KOPT-K1 (cell line): ENCODE results near the gene SPRTN.
A peak's percentile ranks its signal among the peaks of the same experiment; 100 is the strongest.

Experiments
- H3K27ac ChIP-seq: fragments of 200-600 bp; sonication (generic); 2 replicates; pipeline ENCODE4 v1.5.1; 2016; ENCODE audit warnings: antibody characterized with exemption, mild to moderate bottlenecking, low read depth, low read length; ENCODE audit not compliant: poor library complexity, severe bottlenecking
- H3K36me3 ChIP-seq: fragments of 200-600 bp; sonication (generic); 2 replicates; pipeline ENCODE4 v1.5.1; 2017; ENCODE audit warnings: antibody characterized with exemption, mild to moderate bottlenecking, low read length, moderate library complexity; ENCODE audit not compliant: insufficient read depth
- H3K9me3 ChIP-seq: fragments of 200-600 bp; sonication (generic); 2 replicates; pipeline ENCODE4 v1.5.1; 2017; ENCODE audit warnings: antibody characterized with exemption, low read length, mild to moderate bottlenecking; ENCODE audit not compliant: insufficient read depth, poor library complexity, severe bottlenecking

Gene SPRTN, protein sequence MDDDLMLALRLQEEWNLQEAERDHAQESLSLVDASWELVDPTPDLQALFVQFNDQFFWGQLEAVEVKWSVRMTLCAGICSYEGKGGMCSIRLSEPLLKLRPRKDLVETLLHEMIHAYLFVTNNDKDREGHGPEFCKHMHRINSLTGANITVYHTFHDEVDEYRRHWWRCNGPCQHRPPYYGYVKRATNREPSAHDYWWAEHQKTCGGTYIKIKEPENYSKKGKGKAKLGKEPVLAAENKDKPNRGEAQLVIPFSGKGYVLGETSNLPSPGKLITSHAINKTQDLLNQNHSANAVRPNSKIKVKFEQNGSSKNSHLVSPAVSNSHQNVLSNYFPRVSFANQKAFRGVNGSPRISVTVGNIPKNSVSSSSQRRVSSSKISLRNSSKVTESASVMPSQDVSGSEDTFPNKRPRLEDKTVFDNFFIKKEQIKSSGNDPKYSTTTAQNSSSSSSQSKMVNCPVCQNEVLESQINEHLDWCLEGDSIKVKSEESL

DNA sequence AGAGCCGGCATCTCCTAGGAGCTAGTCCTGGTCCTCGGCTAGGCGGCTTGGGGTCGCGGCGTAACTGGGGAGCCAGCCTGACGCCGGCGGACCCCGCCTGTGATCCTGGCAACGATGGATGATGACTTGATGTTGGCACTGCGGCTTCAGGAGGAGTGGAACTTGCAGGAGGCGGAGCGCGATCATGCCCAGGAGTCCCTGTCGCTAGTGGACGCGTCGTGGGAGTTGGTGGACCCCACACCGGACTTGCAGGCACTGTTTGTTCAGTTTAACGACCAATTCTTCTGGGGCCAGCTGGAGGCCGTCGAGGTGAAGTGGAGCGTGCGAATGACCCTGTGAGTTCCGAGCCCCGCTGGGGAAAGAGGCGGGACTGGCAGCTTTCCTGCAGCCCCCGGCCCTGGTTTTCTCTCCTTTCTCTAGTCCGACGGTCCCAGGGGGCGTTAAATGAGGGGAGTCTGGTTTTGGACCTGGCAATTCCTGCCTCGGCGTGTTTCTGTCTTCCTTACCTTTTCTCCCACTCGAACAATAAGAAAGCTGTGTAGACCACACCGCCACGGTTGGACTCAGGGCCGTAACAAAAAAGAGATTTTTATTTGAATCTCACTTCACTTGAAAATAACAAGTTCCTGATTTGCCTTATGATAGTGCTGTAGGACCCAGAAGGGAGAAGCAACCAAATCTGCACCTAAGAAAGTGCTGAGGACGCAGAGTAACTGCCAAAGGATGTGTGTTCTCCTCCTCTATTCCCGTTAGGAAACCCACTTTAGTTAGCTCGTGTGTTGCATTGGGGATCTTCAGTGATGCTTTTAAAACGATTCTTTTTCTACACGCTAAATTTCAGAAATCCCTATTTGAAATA, at the start of gene SPRTN:
Gene SPRTN, plus strand, starts transcription at position 24 of the 859 bp plus-strand sequence. Its CDS starts 91 bp downstream, at position 115.
- peaks cover 53% of the 10 kb centered on the region for H3K36me3 ChIP-seq
- H3K27ac ChIP-seq: peak within 1 kb of the TSS; percentile 80
- no peaks in the 10 kb centered on the region for H3K9me3 ChIP-seq

DNA sequence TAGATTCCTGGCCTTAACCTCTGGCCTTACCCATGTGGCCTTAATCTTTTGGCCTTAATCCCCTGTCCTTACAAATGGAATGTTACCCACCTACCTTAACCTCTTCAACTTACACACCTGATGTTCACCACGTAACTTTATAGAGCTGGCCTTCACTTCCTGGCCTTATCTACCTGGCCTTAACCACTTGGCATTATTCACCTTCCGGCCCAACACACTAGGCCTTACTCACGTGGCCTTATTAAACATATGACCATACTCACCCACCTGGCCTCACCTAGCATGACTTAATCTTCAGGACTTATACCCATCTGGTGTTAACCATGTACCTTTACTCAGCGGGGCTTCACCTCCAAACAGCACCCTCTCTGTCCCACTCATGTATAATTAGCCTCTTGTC, 42.2 kb upstream of the SPRTN start:
- Histone ChIP-seq H3K9me3 (no peaks in the 10 kb centered on the region), H3K27ac (no peak overlapping the region), H3K36me3 (no peaks in the 10 kb centered on the region)

DNA sequence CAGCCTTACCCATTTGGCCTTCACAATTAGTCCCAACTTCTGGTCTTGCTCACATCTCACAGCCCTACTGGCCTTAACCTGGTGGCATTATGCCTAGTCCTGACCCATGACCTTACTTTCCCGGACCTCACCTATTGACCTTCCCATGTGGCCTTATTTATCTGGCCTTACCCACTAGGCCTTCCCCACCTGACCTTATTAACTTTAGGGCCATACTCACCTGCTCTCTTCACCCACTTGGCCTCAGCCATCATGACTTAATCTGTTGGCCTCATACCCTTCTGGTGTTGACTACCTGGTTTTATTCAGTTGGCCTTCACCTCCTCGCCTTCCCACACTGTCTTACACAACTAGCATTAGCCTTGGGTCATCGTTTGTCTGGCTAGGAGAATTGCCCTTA, 36.1 kb upstream of the SPRTN start:
- Histone ChIP-seq H3K27ac (no peak overlapping the region), H3K9me3 (no peaks in the 10 kb centered on the region), H3K36me3 (no peaks in the 10 kb centered on the region)

DNA sequence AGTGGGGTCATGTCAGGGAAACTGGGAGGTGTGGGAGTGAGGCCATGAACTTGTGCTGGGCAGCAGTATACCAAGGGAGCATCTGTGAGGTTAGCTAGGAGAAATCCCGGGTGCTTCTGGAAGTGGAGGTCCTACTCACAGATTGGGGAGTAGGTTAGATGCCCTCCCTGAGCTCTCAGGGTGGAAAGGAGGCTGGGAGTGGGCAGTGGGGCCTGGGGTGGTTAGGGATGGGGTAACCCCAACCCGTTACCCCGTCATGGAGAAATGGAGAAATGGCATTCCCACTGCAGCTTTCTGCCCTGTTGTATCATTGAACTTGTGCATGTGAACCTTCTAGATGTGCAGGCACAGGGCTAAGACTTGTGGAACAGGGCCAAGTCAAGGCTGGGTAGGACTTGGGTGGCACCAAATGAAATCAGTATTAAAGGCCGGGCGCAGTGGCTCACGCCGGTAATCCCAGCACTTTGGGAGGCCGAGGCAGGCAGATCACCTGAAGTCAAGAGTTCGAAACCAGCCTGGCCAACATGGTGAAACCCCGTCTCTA, 27.6 kb upstream of the SPRTN start:
- H3K36me3 ChIP-seq: no peaks in the 10 kb centered on the region
- no peak overlapping the region for H3K27ac ChIP-seq
- H3K9me3 ChIP-seq: no peaks in the 10 kb centered on the region

DNA sequence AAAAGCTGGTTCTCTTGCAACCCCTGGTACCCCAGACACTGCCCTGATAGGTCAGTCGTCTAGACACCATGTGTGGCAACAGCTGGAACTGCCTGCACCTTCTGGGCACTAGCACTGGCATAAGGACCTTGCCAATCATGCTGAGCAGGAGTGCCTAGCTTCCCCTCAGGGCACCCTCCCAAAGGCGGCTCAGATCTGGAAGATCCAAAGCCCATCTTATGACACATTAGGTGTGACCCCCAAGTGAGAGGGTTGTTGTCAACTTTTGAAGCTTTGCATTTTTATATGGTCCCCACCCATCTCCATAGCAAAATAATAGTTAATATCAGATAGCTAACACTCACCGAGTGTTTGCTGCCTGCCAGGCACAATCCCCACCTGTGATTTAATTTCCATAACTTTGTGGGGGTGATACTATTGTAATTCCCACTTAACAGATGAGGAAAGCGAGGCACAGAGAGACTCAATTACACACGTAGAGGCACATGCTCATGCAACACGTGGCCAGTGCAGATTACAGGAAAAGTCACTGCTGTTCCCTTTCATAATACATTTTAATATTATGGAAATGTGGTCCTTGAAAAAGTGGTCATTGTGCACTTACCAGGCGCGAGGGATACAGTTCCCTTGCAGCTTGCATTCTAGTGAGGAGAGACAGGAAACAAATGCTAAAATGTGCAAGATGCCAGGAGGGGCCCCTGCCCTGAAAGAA, 26.2 kb upstream of the SPRTN start:
- Histone ChIP-seq H3K9me3 (no peaks in the 10 kb centered on the region), H3K36me3 (no peaks in the 10 kb centered on the region), H3K27ac (no peak overlapping the region)

DNA sequence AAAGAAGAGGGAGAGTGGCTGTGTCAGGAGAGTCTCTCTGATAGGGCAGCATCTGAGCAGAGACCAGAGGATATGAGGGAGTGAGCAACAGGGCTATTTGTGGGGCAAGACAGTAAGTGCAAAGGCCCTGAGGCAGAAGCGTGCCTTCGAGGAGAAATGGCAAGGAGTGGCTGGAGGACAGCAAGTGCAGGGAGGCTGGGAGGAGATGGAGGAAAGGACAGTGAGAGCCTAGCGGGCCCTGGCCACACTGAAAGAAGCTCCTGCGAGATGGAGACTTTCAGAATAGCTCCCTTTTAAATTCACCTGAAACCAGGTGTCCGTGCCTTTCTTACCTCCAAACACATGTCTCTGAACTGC, 25.7 kb upstream of the SPRTN start:
- Histone ChIP-seq H3K27ac (no peak overlapping the region), H3K36me3 (no peaks in the 10 kb centered on the region), H3K9me3 (no peaks in the 10 kb centered on the region)

DNA sequence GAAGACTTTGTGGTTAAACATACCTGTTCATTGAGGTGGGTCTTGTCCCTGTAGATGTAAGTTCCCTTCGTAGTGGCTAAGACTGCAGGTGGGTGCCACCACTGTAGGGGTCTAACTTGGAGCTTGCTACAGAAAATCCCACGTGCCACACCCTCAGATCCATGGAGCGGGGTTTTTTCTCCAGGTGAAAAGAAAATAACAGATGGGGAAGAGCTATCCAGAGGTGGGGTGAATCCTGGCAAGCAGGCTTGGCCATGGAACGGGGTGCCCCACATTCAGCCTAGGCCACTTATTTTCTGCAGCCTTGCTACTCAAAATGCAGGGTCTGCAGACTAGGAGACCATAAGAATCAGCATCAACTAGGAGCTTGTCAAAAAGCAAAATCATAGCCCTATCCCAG, 24.4 kb upstream of the SPRTN start:
- Histone ChIP-seq H3K9me3 (no peaks in the 10 kb centered on the region), H3K27ac (no peak overlapping the region)

DNA sequence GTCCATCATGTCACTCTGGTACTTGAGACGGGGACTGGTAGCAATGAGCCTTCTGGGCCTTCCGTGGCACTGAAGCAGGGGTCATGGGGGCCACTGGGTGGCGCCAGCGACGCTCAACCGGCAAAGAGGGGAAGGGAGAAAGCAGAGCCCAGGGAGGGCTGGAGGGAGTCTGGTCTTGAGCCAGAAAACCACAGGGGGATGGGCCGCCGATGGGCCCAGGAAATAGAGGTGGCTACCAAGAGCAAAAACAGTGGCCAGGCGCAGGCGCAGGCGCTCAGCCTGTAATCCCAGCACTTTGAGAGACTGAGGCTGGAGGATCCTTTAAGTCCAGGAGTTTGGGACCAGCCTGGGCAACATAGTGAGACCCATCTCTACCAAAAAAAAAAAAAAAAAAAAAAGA, 22.2 kb upstream of the SPRTN start:
- Histone ChIP-seq H3K36me3 (no peaks in the 10 kb centered on the region), H3K9me3 (no peaks in the 10 kb centered on the region), H3K27ac (no peak overlapping the region)

More for the DNA sequence above, 24.4 kb upstream of the SPRTN start:
- H3K36me3 ChIP-seq: no peaks in the 10 kb centered on the region

DNA sequence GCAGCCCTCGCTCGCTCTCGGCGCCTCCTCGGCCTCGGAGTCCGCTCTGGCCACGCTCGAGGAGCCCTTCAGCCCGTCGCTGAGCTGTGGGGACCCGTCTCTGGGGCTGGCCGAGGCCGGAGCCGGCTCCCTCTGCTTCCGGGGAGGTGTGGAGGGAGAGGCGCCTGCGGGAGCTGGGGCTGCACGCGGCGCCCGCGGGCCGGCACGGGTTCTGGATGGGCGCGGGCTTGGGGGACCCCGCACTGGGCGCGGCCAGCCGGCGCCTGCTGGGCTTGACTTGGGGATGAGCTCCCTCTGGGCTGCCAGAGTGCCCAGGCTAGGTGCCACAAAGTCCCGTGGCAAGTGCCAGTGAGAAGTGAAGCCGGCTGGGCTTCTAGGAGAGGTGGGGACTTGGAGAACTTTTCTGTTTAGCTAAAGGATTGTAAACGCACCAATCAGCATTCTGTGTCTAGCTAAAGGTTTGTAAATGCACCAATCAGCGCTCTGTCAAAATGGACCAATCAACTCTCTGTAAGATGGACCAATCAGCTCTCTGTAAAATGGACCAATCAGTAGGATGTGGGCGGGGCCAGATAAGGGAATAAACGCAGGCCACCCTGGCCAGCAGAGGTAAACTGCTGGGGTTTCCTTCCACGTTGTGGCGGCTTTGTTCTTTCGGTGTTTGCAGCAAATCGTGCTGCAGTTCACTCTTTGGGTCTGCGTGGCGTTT, 20.6 kb upstream of the SPRTN start:
- Histone ChIP-seq H3K36me3 (no peaks in the 10 kb centered on the region), H3K9me3 (no peaks in the 10 kb centered on the region), H3K27ac (no peak overlapping the region)

DNA sequence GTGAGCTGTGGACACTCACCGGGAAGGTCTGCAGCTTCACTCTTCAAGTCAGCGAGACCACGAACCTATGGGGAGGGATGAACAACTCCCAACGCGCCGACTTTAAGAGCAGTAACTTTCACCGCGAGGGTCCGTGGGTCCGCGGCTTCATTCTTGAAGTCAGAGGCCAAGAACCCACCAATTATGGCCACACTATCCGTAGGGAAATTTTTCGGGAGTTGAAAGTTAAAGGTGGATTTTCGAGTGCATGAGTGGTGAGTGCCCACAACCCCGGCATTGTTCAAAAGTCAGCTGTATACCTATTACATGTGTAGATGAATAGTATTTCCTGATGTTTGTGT, 20.1 kb upstream of the SPRTN start:
- no peaks in the 10 kb centered on the region for H3K36me3 ChIP-seq
- no peaks in the 10 kb centered on the region for H3K9me3 ChIP-seq
- H3K27ac ChIP-seq: no peak overlapping the region

DNA sequence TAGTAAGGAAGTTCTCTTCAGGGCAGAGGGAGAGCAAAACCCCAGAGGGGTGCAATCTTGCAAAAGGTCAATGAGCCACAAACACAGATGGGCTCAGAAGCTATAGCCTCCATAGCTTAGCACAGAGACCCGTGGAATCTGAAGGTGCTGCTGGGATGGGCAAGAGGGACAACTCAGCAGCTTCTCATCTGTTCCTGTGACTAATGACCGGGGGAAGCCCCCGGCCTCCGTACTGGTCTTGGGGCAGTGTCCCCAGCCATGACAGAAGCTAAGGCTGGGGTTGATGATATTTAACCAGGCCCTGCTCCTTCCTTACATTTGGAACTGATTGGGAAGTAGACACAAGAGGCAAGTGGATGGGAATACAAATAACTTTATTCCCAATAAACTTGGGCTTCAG, 19.5 kb upstream of the SPRTN start:
- no peaks in the 10 kb centered on the region for H3K36me3 ChIP-seq
- no peaks in the 10 kb centered on the region for H3K9me3 ChIP-seq
- H3K27ac ChIP-seq: no peak overlapping the region

DNA sequence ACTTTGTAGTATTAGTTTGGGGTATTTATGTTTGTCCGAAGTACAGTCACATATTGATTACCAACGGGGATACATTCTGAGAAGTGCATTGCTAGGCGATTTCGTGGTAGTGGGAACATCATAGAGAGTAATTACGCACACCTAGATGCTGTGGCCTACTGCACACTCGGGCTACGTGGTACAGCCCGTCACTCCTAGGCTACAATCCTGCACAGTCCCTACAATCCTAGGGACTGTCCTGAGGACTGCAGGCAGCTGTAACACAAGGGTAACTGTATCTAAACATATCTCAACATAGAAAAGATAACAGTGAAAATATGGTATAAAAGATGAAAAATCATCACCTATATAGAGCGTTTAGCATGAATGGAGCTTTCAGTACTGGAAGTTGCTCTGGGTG, 19.0 kb upstream of the SPRTN start:
- Histone ChIP-seq H3K27ac (no peak overlapping the region), H3K36me3 (no peaks in the 10 kb centered on the region), H3K9me3 (no peaks in the 10 kb centered on the region)

DNA sequence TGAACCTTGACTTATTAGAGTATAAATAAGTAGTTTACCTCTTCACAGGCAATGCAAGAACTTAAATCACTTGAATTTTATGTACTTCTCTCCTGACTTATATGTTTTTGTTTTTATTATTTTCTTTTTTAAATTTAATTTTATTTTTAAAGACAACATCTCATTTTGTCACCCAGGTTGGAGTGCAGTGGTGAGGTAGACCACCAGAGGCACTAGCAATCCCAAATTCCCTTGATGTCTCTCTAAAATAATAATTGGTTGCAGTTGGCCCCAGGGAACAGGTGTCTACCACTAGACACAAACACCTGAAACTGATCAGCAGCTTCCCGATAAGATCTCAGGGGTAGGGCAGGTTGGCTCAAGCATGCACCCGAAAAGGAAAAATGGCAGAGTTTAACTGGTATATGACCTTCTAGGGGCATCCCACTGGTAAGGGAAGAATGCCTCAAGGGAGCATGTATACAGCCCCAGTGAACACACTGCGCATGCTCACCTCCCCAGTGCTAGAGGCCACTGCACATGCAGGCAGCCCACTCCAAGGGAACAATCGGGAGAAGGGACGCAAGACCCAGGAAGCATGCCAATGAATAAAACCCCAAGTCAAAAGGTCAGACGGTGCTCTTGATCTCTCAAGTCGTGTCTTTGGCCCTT, 15.1 kb upstream of the SPRTN start:
- H3K9me3 ChIP-seq: no peaks in the 10 kb centered on the region
- H3K27ac ChIP-seq: no peak overlapping the region
- H3K36me3 ChIP-seq: no peaks in the 10 kb centered on the region

DNA sequence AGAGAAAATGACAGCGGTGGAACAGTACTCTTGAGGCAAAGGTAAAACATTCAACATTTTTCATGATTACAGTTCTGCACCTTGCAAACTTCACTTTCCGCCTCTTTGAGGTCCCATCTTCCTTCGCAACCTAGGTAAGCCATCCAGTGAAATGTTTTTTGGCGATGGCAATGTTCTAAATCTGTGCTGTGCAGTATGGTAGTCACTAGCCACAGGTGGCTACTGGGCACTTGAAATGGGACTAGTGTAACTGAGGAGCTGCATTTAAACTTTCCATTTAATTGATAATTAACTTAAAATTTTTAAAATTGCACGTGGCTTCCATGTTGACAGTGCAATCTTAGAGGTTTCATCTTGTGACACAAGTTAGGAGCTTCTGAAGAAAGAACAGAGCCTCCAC, 13.4 kb upstream of the SPRTN start:
- Histone ChIP-seq H3K9me3 (no peaks in the 10 kb centered on the region), H3K27ac (no peak overlapping the region), H3K36me3 (no peaks in the 10 kb centered on the region)
